Ovary (tissue), 9 donors: ENCODE results near the gene ADAMTS2. TPM values are rescaled to one million over a fixed set of nuclear protein-coding genes. Genes with fewer than 3 reads are reported as not detected.

ENCODE experiments used
- DNase-seq, 5 donors: peaks; one replicate each; pipeline ENCODE4 v3.0.0-alpha.2; 2019 to 2020
- H3K27ac ChIP-seq, 2 donors: fragments of 200-600 bp; one replicate each; pipeline versions ENCODE4 v1.5.1 to v1.8.0; 2019 to 2022
- H3K27me3 ChIP-seq: fragments of 200-600 bp; one replicate; pipeline ENCODE4 v1.8.0; 2022
- H3K36me3 ChIP-seq: fragments of 200-600 bp; sonication (generic); one replicate; pipeline ENCODE4 v1.5.1; 2019
- H3K4me1 ChIP-seq: one replicate; pipeline ENCODE4 v1.8.1; 2013; ENCODE audit warnings: mild to moderate bottlenecking, moderate library complexity; ENCODE audit not compliant: insufficient read depth
- H3K4me3 ChIP-seq: fragments of 200-600 bp; sonication (generic); one replicate; pipeline ENCODE4 v1.5.1; 2017
- H3K9me3 ChIP-seq, 2 donors: fragments of 200-600 bp in 1 of 2; sonication (generic) in 1 of 2; one replicate each; pipeline versions ENCODE4 v1.5.1 to v1.8.1; 2013 to 2019; ENCODE audit warnings: mild to moderate bottlenecking in 1 of 2, moderate library complexity in 1 of 2
- CTCF ChIP-seq, 3 donors: fragments of 450-650 bp in 2 of 3; fragments of 200-600 bp in 1 of 3; IDR thresholded peaks; one replicate each; pipeline versions ENCODE4 v1.5.1 to v1.8.0; 2016 to 2022; ENCODE audit warnings: antibody characterized with exemption in 3 of 3, mild to moderate bottlenecking in 1 of 3
- EP300 ChIP-seq: sonication (generic); formaldehyde crosslinking; IDR thresholded peaks from one replicate; pipeline ENCODE4 v1.6.1; 2017; ENCODE audit warnings: antibody characterized with exemption
- POLR2A ChIP-seq: fragments of 450-650 bp; IDR thresholded peaks from one replicate; pipeline ENCODE4 v1.6.1; 2017; ENCODE audit warnings: antibody characterized with exemption, mild to moderate bottlenecking, moderate library complexity
- WGBS, 3 donors: extraction: QIAGEN DNeasy Blood & Tissue Kit in 1 of 3; methylation state at CpG; one replicate each; pipeline versions ENCODE4 v1.1.5 to v1.1.7; 2013 to 2017; 5-methylcytosine and 5-hydroxymethylcytosine counted together
- intact Hi-C, 4 donors: fragments of 100-400 bp; cut with DNase I; formaldehyde crosslinking; loops; one replicate each; pipeline versions ENCODE4 v1.11.0 to v1.15.1; 2022 to 2023
- polyA plus RNA-seq, 2 donors: library from polyadenylated mRNA; stranded (reverse); fragments of 200-250 nt in 1 of 2; fragments of 350-450 nt in 1 of 2; fragmentation: Illumina TruSeq in 1 of 2; extraction: RNeasy Lipid Tissue Mini Kit (QIAGEN cat#74804) in 1 of 2; gene quantifications; one replicate each; pipeline ENCODE4 v1.2.3, GENCODE V29; 2013 to 2014
- total RNA-seq, 7 donors: library from RNA; depleted of rRNA in 2 of 7; stranded (reverse); fragments of >200 nt in 2 of 7; fragmentation: NEBNext Ultra II Directional in 3 of 7; extraction: Animal tissue kit (Norgen Biotek cat#: 25700) in 3 of 7; gene quantifications; one replicate each; pipeline versions ENCODE4 v1.1.0 to v1.2.4, GENCODE V29; 2016 to 2023
- donor health status: DM: no; HTN: no; CAD: no; lungs with moderate emphysema.
- donor health status: DM: no; HTN: no; CAD: no.
- donor health status: Bipolar disorder and iron deficiency.
- donor health status: DM: yes; HTN: yes; CAD: no.
- donor health status: DM: no; HTN: no; CAD: no.
- donor health status: DM: yes; HTN: yes; CAD: no.

ADAMTS2 gene
- total and polyA plus RNA-seq, 9 donors, result 7.9 to 31.8 (median 11.5) TPM

- intact Hi-C loops, result no loop called here
- H3K4me3 ChIP-seq, result no peak overlapping the region
- no peaks in the 10 kb centered on the region for H3K4me1 ChIP-seq
- no peaks in the 10 kb centered on the region for H3K27me3 ChIP-seq
- TF ChIP-seq POLR2A, result no peak
- TF ChIP-seq CTCF (IDR thresholded peaks at IDR 0.05), result no peak
- no peak for TF ChIP-seq EP300
- 89 to 90% (median 90%) methylated on average over 12 of the region's 12 CpGs for WGBS, 3 donors
- no peak overlapping the region for H3K27ac ChIP-seq
- DNase-seq, result no peak
- H3K36me3 ChIP-seq, result no peaks in the 10 kb centered on the region
- H3K9me3 ChIP-seq, result no peaks in the 10 kb centered on the region
These were observed 22.2 kb upstream of the ADAMTS2 start for GRCh38 chr5:179367491-179367890.

- intact Hi-C loops, result no loop called here
- no peaks in the 10 kb centered on the region for H3K36me3 ChIP-seq
- no peaks in the 10 kb centered on the region for H3K27me3 ChIP-seq
- H3K4me1 ChIP-seq, result no peaks in the 10 kb centered on the region
- WGBS, 3 donors, result 86 to 89% (median 88%) methylated on average over 18 of the region's 18 CpGs
- DNase-seq, result no peak
- no peak overlapping the region for H3K27ac ChIP-seq
- no peak for TF ChIP-seq EP300
- no peak for TF ChIP-seq CTCF (IDR thresholded peaks at IDR 0.05)
- H3K9me3 ChIP-seq, result no peaks in the 10 kb centered on the region
- H3K4me3 ChIP-seq, result no peak overlapping the region
These were observed 17.1 kb upstream of the ADAMTS2 start for GRCh38 chr5:179362355-179362754.

GRCh38 chr5:179361037-179361603, 15.9 kb upstream of the ADAMTS2 start:
- no peak for DNase-seq
- H3K36me3 ChIP-seq, result no peaks in the 10 kb centered on the region
- WGBS, 3 donors, result 72 to 84% (median 72%) methylated on average over 16 of the region's 16 CpGs
- H3K27me3 ChIP-seq, result no peaks in the 10 kb centered on the region
- TF ChIP-seq CTCF (IDR thresholded peaks at IDR 0.05) (no peak), POLR2A (no peak), EP300 (no peak)
- H3K4me1 ChIP-seq, result peaks cover 6% of the 10 kb centered on the region
- intact Hi-C loops, result no loop called here
- H3K27ac ChIP-seq, result no peak overlapping the region
- H3K4me3 ChIP-seq, result no peak overlapping the region
- no peaks in the 10 kb centered on the region for H3K9me3 ChIP-seq

- Histone ChIP-seq H3K4me3 (no peak overlapping the region), H3K27ac (no peak overlapping the region), H3K27me3 (no peaks in the 10 kb centered on the region), H3K9me3 (no peaks in the 10 kb centered on the region), H3K4me1 (peaks cover 6% of the 10 kb centered on the region), H3K36me3 (no peaks in the 10 kb centered on the region)
- WGBS, 3 donors, result 9 to 15% (median 12%) methylated on average over 7 of the region's 7 CpGs
- DNase-seq, result peak in 1 of 5 donors; percentile 35
- no peak for TF ChIP-seq POLR2A
- no peak for TF ChIP-seq EP300
- TF ChIP-seq CTCF (IDR thresholded peaks at IDR 0.05), result no peak
- intact Hi-C loops, result no loop called here
These were observed 11.8 kb upstream of the ADAMTS2 start for GRCh38 chr5:179357031-179357430.
